Measurements from ENCODE around the gene GMFB.
"Not testable (repeated sequence)": the region's sequence is repeated elsewhere in the genome, so short reads cannot be mapped to it uniquely, and the experiment has no call there.

Gene GMFB

DNA sequence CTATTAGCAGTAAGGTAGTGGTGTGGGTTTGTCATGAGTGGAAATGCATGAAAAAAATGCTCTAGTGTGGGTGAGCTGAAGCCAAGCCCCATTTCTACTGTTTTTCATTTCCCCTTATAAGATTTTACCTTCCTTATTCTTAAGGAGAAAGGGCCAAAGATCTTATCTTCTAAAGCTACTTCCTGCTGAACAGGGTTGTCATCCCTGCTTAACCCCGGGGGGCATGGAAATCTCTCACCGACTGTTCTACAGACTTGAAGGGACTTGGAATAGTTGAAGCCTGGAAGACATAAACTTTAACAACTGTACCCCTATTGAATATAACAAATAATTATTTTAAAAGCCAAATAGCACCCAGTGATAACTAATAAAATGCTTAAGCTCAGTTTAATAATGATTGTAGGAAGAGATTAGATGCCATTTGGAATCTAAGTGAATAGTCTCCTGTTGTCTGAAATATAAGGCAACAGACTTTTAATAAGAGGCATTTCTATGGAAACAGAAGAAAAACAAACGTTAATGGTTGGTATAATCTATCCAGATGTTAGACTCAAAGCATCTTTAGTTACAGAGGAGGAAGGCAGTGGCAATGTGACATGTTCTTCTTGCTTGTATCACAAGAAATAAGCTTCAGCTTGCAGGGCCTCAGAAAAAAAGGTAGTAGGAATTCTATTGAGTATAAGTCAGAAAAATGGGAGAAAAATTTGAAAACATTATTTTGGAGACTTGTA is 1.8 kb upstream of the GMFB start:
- no peak for DNase-seq

DNA sequence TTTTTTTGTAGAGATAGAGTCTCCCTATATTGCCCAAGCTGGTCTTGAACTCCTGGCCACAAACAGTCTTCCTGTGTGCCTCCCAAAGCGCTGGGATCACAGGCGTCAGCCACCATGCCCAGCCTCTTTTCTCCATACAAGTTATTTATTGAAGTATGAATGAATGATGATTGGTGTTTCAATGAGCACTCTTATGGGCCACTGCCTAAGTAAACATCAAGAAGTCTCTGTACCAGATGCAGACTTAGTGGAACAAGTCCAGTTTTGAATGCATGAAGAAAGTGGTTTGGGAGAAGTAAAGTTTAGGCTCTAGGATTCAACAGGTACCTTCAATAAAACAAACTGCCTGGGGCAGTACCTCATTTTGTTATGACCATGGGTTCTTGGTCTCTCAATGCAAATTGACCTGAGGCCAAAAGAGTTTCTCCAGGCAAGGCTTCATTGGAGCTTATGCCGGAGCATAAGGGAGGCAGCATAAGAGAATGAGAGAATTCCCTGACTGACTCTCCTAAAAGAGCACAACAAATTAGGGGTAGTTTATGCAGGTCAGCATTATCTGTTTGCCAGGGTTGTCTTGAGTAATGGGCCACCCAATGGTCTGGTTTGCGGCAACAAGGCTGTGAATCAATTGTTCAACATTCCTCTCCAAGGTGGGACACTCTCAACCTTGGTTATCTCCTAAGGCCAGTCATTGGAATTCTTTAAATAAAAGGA is 1.1 kb upstream of the GMFB start:
- no peak for DNase-seq

DNA sequence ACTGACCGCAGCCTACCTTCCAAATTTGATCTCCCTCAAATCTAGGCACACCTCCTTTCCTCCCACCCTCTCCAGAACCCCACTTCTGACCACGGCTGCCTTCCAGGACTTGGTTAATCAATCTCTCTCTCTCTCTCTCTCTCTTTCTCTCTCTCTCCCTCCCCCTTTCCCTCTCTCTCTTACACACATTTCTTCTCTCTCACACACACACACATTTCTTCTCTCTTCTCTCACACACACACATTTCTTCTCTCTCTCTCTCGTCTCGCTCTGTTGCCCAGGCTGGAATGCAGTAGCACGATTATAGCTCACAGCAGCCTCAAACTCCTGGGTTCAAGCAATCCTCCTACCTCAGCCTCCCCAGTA is 521 bp upstream of the GMFB start:
- no peak for DNase-seq

DNA sequence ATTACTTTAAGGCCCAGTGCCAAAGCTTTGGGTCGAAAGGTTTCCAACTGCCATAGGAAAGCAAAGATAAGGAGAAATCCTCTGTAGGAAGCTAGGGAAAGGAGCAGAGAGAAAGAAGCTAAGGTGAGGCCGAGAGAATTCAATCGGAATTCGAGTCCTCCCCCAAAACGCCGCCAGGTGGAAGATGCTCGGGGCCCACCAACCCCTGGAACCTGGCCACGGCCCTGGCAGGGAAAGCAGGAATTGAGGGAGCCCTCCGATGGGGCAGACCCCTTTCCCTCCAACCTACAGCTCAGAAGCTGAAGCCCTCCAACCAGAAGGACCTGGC is 498 bp downstream of the GMFB start:
- DNase-seq: no peak

DNA sequence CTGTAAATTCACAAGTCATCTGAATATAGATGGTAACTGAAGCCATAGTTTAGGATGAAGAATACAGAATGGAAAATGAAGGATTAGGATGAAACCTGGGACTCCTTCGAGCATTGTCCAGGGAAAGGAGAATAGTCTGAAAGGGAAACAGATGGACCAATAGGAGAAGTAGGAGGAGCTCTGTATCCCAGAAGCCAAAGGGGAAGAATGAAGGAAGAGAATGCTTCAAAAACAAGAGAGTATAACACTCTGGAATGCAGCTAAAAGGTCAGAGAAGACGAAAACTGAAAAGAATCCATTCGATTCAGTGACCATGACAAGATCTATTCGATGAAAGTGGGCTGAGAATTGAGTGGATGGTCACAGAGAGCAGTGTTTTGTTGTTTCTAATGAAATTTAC is 1.0 kb downstream of the GMFB start:
- no peak for DNase-seq

DNA sequence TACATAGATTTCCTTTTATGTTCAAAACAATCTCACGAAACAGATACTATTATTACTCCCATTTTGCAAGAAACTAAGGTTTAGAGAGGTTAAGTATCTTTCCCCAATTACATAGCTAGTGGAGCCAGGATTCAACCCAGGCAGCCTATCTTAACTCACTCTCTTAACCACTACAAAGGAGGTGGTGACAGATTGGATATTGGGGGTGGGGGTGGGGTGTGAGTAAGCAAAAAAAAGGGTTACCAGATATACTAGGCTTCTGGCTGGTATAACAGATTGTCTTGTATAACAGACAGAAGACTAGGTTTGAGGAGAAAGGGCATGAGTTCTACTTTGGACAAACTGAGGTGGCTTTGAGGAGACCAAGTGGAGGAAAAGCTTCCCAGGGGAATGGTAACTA is 2.1 kb downstream of the GMFB start:
- no peak for DNase-seq

DNA sequence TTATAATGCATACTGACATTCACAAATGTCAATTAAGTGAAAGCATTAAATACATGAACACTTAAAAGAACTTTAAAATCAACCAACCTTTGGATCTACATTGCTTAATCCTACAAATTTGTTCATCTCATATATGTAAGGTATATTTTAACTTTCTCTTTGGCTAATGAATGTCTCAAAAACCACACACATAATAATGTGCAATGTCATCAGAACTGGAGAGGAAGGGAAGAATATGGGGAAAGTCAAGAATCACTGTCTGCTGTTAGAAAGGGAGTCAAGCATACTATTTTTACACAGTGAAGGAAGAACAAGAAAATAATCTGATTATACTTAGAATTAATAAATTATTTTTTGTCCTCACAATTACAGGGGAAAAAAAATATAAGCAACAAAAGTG is 4.9 kb downstream of the GMFB start:
- no peak for DNase-seq

DNA sequence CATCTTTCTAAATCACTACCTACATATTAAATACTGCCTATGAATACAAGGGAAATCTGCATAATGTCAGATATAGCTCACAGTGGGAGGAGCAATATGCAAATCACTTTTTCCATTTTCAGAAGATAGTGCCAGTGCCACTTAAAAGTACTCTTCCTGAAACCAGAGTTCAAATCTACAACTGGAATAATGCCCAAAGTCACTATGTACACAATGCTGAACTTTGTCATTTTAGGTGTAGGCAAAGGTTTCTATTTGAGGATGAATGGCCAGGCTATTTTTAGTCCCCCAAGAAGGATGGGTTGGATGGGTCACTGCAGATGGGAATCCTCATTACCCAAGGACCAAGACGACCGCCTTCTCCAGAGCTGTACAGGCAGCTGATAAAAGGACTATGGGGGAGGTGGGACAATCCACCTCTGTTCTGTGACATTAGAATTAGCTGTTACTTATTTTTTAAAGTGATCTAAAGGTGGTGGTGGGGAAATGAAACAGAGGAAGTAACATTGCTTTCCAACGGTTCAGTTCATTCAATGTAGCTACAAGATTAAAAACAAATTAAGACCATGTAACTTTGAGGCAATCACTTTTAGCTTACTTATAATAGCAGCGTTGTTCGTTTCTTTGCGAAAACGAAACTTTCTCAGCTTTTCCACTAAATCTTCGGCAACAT is 5.6 kb downstream of the GMFB start:
- no peak for DNase-seq

DNA sequence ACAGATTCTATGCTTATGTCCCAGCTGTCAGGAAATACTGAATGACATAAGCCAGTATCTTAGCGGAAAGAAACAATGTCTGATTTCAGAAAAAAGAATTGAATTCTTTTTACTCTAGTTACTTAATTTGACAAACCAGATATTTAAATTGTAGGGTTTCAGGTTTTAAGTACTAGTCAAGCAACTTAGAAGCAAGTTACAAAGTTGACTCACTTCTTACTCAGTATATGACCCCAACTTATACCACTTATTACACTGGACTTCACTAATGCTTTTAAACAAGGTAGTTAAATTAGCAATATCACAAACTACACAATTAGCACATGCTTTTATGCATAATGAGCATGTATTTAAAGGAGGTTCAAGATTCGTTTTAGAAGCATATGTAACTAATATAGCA is 7.1 kb downstream of the GMFB start:
- no peak for DNase-seq

DNA sequence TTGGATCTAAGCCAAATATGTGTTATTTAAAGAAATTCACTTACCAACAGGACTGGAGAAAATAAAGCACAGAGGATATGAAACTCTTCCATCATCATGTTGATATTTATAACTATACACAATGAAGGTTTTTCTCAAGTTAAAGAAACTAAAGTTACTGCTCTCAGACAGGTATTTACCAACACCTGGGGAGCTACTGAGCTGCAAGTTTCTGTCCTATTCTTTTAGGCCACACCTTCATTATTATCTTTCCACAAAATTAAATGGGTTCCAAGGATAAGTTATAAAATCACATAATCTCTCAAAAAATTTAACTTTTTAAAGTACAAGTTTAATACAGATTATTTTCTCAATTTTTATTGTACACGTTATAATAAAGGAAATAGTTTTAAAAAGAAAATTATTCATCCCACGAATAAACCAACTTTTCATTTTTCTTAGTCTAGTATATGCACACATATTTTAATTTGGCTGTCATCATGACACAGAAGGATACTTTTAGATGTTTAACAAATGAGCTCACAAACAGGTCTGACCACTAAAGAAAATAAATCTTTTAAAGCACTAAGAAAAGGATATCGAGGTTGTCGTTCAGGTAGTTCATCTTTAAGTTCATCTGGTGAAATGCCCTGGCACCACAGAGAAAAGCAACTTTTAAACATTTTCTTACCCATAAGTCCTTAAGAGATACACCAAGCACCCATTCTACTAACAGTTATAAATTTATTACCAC is 7.8 kb downstream of the GMFB start:
- no peak for DNase-seq

DNA sequence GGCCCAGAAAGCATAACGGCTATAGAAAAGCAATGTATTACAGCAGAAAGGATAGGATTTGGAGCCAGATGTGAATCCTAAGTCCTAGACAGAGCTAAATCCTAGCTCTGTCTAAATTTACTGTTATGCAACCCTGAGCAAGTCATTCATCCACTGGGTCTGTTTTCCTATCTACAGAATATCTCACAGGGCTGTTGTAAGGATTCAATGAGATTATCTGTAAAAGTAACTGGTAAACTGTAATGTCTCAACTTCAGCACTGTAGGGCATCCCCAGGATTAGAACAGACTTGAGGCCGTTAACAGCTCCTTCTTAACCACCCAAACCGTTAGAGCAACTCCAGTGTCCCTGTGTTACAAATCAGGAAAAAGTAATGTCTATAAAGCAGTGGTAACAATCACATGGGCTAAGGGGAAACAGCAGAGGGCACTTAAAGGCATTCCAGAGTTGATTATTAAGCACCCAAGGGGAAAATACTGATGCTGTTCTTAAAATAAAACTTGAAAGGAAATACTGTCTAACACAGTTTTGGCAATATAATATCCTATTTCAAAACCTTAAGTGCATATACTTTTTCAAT is 10.1 kb downstream of the GMFB start:
- no peak for DNase-seq

DNA sequence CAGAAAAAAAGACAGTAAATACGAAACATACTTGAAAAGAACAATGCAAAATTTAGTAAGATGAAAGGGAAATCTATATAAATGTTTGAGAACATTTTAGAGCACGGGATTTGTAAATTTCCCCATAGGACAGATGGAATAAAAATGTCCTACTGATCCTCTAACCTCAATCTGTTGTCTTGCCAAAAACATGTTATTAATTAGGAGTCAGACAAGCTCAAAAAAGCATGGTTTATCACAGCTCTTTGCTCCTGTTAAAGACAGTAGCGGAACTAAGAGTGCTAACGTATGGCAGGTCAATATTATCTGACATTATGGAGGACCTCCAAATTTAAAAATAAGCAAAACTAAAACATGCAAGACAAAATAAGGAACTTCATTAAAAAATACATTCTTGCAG is 12.9 kb downstream of the GMFB start:
- DNase-seq: no peak

DNA sequence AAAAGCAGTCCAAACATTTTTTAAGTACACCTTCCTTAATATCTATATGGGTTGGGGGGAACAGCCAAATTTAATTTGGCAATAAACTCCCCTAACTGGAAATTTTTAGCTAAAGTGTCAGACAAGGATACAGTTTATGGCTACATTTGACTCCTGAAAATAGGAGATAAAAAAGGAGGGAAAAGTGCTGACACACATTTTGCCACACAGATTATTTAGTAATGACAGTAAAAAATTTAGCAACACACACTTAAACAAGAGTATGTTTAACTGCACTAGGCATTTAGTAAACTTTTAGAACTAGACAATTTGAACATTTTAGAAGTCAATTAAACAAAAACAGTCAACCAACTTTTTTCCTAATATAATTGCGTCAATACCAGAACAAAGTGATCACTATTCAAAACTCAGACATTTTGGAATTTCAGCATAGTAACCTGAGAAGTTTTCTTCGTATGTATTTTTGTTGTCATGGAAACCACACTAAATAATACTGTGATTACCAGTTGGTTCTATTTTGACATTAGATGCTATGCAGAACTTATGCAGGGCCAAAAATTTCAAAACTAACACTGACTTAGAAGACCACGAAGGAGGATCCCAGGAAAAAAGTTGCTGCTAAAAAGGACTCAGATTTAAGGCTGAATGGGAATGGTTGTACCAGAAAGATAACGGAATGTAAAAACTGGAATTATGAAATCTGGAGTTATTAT is 13.4 kb downstream of the GMFB start:
- no peak for DNase-seq

DNA sequence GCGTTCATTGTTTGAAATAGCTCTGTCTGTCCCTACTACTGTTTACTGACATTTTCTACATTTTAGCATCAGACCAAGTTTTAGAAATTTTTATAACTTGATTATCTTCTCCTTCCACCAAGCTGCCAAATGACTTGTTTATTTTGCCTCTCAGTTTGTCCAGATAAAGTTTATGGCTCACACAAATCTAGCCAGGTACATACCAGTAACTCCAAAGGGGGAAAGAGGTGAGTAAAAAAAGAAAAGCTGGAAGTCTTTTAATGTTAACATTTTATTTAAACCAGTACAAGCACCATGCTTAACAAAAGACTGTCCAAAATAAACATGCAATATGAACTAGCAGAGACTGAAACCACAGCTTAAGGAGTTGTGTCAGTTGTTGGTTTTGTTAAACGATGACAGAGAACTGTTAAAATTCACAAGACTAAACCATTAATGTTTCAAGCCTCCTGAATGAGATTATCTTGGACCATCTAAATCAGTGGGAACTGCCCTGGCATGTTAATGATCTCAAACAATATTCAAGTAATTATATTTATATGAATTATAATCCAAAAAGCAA is 14.5 kb downstream of the GMFB start:
- no peak for DNase-seq

DNA sequence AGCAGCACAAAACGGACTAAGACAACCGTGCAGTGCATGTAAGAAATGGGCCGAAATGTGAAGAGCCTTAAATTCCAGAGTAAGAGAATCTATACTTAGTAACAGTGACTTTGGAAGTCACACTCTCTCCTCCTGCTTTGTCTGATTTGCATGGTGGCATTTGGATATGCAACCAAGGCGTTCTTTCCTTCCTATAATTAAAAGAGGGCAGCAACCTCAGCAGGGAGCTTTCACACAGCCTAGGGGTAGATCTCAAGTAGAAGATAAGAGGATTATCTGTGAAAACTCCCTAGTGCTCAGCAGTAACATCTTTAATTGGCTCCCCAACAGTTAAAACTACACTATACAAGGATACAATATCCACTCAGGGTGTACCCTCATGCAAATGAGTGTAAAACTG is 16.5 kb downstream of the GMFB start:
- DNase-seq: no peak

DNA sequence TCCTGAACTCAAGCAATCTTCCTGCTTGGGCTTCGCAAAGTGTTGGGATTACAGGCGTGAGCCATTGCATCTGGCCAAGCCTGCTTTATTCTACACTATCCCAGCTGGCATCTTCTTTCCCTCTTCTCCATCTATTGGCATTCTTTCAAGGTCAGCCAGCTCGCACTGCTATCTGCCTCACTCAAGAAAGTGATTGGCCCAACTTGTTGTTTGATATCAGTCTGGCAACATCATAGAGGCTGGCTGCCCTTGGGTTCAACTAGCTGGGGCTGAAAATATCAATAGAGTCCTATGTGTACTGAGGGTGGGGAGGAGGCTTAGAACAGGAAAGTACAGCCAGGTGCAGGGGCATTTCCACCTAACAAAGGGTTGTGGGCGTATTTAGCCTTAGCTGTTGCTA is 17.1 kb downstream of the GMFB start:
- DNase-seq: no peak

DNA sequence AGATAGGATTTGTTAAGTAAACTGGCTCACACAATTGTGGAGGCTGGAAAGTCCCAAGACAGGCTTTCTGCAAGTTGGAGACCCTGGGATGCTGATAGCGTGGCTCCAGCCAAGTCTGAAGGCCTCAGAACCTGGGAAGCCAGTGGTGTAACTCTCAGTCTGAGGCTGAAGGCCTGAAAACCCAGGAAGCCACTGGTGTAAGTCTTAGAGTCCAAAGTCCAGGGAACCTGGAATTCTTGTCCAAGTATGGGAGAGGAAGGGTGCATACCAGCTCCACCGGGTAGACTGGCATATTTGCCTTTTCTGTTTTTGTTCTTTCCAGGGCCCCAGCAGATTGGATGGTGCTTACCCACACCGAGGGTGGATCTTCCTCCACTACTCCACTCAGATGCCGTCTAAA is 18.1 kb downstream of the GMFB start:
- no peak for DNase-seq

DNA sequence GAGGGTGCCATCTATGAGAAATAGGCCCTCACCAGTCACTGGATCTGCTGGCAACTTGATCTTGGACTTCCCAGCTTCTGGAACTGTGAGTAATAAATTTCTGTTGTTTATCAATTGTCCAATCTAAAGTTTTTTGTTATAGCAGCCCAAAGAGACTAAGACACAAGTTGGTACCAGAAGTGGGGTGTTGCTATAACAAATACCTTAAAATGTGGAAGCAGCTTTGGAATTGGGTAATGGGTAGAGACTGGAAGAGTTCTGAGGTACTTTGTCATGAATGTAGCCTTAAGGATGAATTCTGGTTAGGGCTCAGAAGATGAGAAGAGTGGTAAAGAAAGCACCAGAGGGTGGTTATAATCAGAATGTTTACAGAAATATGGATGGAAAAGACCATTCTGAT is 21.5 kb downstream of the GMFB start:
- DNase-seq: no peak

DNA sequence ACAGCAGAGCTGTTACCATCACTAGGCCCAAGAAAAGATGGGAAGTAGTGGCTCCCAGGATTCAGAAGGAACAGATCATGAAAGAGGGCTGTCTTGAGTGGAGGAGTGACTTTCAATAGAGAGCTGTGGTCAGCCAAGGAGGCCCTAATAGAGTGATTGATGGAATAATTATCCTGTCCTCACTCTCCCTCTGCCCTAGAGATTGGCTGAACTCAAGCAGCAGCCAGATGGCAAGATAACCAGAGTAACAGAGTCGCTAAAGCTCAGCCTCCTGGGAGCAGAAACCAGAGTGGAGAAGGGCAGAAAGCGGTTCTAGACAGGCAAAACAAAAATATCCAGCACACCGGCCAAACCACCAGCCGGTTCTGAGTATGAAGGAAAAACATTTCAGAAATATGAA is 23.1 kb downstream of the GMFB start:
- no peak for DNase-seq

DNA sequence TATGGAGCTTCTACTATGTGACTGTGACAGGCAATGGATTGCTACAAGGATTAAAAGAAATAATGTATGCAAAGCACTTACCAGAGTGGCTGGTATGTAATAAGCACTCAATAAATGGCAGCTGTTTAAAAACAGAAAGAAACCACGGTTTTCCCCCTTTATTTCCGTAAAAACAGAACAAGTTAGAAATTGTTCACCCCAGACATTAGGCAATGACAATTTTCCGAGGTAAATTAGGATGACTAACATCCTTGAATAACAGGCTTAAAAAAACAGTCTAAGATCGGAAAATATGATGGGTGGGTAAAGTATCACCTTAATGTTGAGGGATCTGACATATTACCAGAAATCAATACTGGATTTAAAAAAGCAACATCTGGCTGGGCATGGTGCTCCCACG is 26.7 kb downstream of the GMFB start:
- no peak for DNase-seq

DNA sequence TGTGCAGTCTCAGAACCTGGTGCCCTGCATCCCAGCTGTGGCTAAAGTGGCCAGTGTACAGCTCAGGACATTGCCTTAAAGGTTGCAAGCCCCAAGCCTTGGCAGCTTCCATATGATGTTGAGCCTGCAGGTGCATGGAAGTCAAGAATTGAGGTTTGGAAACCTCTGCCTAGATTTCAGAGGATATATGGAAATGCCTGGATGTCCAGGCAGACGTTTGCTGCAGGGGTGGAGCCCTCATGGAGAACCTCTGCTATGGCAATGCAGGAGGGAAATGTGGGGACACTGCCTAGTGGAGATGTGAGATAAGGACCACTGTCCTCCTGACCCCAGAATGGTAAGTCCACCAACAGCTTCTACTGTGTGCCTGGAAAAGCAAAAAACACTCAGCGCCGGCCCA is 29.7 kb downstream of the GMFB start:
- DNase-seq: no peak

DNA sequence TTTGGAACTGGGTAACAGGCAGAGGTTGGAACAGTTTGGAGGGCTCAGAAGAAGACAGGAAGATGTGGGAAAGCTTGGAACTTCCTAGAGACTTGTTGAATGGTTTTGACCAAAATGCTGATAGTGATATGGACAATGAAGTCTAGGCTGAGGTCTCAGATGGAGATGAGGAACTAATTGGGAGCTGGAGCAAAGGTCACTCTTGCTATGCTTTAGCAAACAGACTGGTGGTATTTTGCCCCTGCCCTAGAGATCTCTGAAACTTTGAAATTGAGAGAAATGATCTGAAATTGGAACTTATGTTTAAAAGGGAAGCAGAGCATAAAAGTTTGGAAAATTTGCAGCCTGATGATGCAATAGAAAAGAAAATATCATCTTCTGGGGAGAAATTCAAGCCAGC is 30.2 kb downstream of the GMFB start:
- not testable (repeated sequence) for DNase-seq

DNA sequence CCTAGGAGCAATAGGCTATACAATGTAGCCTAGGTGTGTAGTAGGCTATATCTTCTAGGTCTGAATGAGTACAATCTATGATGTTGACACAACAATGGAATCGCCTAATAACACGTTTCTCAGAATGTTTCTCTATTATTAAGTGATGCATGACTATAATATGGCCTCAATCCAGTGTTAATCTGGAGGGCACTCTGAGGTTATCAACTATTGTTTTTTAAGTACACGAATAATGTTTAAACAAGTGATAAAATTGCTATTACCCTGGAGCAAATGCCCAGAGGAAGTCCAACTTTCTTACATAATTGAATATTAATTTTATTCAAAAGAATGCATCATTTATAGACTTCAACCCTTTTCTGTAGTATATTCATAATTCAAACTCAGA is 31.2 kb downstream of the GMFB start:
- no peak for DNase-seq

Measured in activated T-cell treated with anti-CD3 and anti-CD28 coated beads, Interleukin-2, amount 50 U/mL, for 1 hour (primary cell).